DND-41 (cell line): ENCODE data around the gene TNFRSF8.

Source experiments
- ATAC-seq: fragments of 200-7000 bp; cut with Tn5 transposase; 3 replicates; pipeline ENCODE4 v1.9.1; 2021; ENCODE audit warnings: low read depth; ENCODE audit not compliant: insufficient read depth
- DNase-seq: peaks from one replicate; pipeline ENCODE4 v3.0.0-alpha.2; 2020
- H2AFZ ChIP-seq: 2 replicates; pipeline ENCODE4 v1.6.0; 2012; ENCODE audit warnings: low read depth, low read length
- H3K27ac ChIP-seq: 2 replicates; pipeline ENCODE4 v1.5.1; 2012; ENCODE audit warnings: low read length, inconsistent platforms
- H3K27me3 ChIP-seq: fragments of 200-600 bp; sonication (generic); 2 replicates; pipeline ENCODE4 v1.6.0; 2012; ENCODE audit warnings: low read length, mild to moderate bottlenecking, inconsistent platforms; ENCODE audit not compliant: insufficient read depth, poor library complexity
- H3K36me3 ChIP-seq: 2 replicates; pipeline ENCODE4 v1.5.1; 2012; ENCODE audit warnings: low read length, inconsistent platforms; ENCODE audit not compliant: insufficient read depth
- H3K4me1 ChIP-seq: 2 replicates; pipeline ENCODE4 v1.5.1; 2012; ENCODE audit warnings: mild to moderate bottlenecking, low read length; ENCODE audit not compliant: insufficient read depth
- H3K4me2 ChIP-seq: 2 replicates; pipeline ENCODE4 v1.6.0; 2012; ENCODE audit warnings: mild to moderate bottlenecking, moderate library complexity, low read length, inconsistent platforms; ENCODE audit not compliant: insufficient read depth
- H3K4me3 ChIP-seq, 2 experiments: fragments of 200-600 bp in 1 of 2; shearing (Covaris generic) in 1 of 2; 2 replicates each; pipeline ENCODE4 v1.5.1; 2012 to 2016; ENCODE audit warnings: inconsistent platforms in 2 of 2, low read length in 2 of 2, mild to moderate bottlenecking in 2 of 2, low read depth in 1 of 2, moderate library complexity in 1 of 2
- H3K79me2 ChIP-seq: 2 replicates; pipeline ENCODE4 v1.6.0; 2012; ENCODE audit warnings: low read length, inconsistent platforms; ENCODE audit not compliant: insufficient read depth
- H3K9ac ChIP-seq: 2 replicates; pipeline ENCODE4 v1.6.0; 2012; ENCODE audit warnings: low read depth, mild to moderate bottlenecking, inconsistent platforms, low read length, moderate library complexity
- H3K9me3 ChIP-seq: 2 replicates; pipeline ENCODE4 v1.5.1; 2012; ENCODE audit warnings: low read length, moderate library complexity, mild to moderate bottlenecking, inconsistent platforms; ENCODE audit not compliant: insufficient read depth, severe bottlenecking
- H4K20me1 ChIP-seq: 2 replicates; pipeline ENCODE4 v1.6.0; 2012; ENCODE audit warnings: low read length; ENCODE audit not compliant: insufficient read depth
- CTCF ChIP-seq: IDR thresholded peaks from 2 replicates; pipeline ENCODE4 v1.5.1; 2012; ENCODE audit warnings: borderline replicate concordance, low read length, moderate library complexity, mild to moderate bottlenecking; ENCODE audit not compliant: poor library complexity, severe bottlenecking; ENCODE audit errors: extremely low read depth
- EZH2 ChIP-seq: IDR thresholded peaks from 3 replicates; pipeline ENCODE4 v1.6.1; 2012; ENCODE audit warnings: borderline replicate concordance, low read depth, mild to moderate bottlenecking, moderate library complexity, low read length, inconsistent platforms; ENCODE audit not compliant: severe bottlenecking

Gene TNFRSF8

GRCh38 chr1:12127206-12127810 lies 64.2 kb downstream of the TNFRSF8 start:
- no peak overlapping the region for H3K27ac ChIP-seq

GRCh38 chr1:12128120-12128519 lies 65.0 kb downstream of the TNFRSF8 start:
- TF ChIP-seq EZH2, result no peak
- TF ChIP-seq CTCF, result no peak
- Histone ChIP-seq H3K4me3 (no peak overlapping the region), H3K27ac (no peak overlapping the region), H3K4me2 (no peak overlapping the region), H3K27me3 (no peaks in the 10 kb centered on the region), H2AFZ (no peak overlapping the region), H3K9me3 (no peaks in the 10 kb centered on the region), H3K36me3 (no peaks in the 10 kb centered on the region), H3K4me1 (no peaks in the 10 kb centered on the region), H3K9ac (no peak overlapping the region), H4K20me1 (0 out of 2 replicates have a peak, but pooled peaks cover 2% of the 10 kb centered on the region), H3K79me2 (no peaks in the 10 kb centered on the region)
- DNase-seq (no peak), ATAC-seq (no peak)

More at GRCh38 chr1:12127206-12127810, 64.2 kb downstream of the TNFRSF8 start:
- DNase-seq (no peak), ATAC-seq (no peak)
- H3K9me3 ChIP-seq, result no peaks in the 10 kb centered on the region
- H4K20me1 ChIP-seq, result 0 out of 2 replicates have a peak, but pooled peaks cover 2% of the 10 kb centered on the region
- H3K27me3 ChIP-seq, result no peaks in the 10 kb centered on the region
- no peaks in the 10 kb centered on the region for H3K79me2 ChIP-seq
- H3K36me3 ChIP-seq, result no peaks in the 10 kb centered on the region
- no peak overlapping the region for H3K9ac ChIP-seq
- H3K4me1 ChIP-seq, result no peaks in the 10 kb centered on the region
- H2AFZ ChIP-seq, result no peak overlapping the region
- no peak overlapping the region for H3K4me3 ChIP-seq
- TF ChIP-seq EZH2, result no peak
- no peak overlapping the region for H3K4me2 ChIP-seq

- H3K4me2 ChIP-seq, result no peak overlapping the region
- H2AFZ ChIP-seq, result no peak overlapping the region
Measured at GRCh38 chr1:12129624-12130023, 66.5 kb downstream of the TNFRSF8 start.

More at GRCh38 chr1:12129624-12130023, 66.5 kb downstream of the TNFRSF8 start:
- Histone ChIP-seq H3K9me3 (no peaks in the 10 kb centered on the region), H3K4me1 (no peaks in the 10 kb centered on the region), H3K79me2 (no peaks in the 10 kb centered on the region), H3K9ac (no peak overlapping the region), H4K20me1 (0 out of 2 replicates have a peak, but pooled peaks cover 2% of the 10 kb centered on the region), H3K4me3 (no peak overlapping the region), H3K36me3 (no peaks in the 10 kb centered on the region), H3K27me3 (no peaks in the 10 kb centered on the region), H3K27ac (no peak overlapping the region)
- ATAC-seq (no peak), DNase-seq (no peak)
- TF ChIP-seq CTCF (no peak), EZH2 (no peak)
